Upper lobe of left lung (tissue), 6 donors: ENCODE measurements around the gene TNPO2. TPM values are rescaled to one million over a fixed set of nuclear protein-coding genes. Genes with fewer than 3 reads are reported as not detected.
A peak's percentile ranks its signal among the peaks of the same experiment; 100 is the strongest.

Source experiments
- ATAC-seq, 2 donors: fragments of 200-7000 bp; cut with Tn5 transposase; one replicate each; pipeline ENCODE4 v1.9.1; 2022; ENCODE audit warnings: mild to moderate bottlenecking in 2 of 2, moderate library complexity in 2 of 2; ENCODE audit not compliant: low FRiP score in 2 of 2
- DNase-seq, 2 donors: peaks; one replicate each; pipeline ENCODE4 v3.0.0-alpha.2; 2019 to 2020
- H3K27ac ChIP-seq, 4 donors: fragments of 200-600 bp; sonication (generic); one replicate each; pipeline ENCODE4 v1.5.1; 2016 to 2019
- H3K27me3 ChIP-seq, 4 donors: fragments of 200-600 bp; sonication (generic); one replicate each; pipeline ENCODE4 v1.5.1; 2017 to 2019
- H3K36me3 ChIP-seq, 4 donors: fragments of 200-600 bp; sonication (generic); one replicate each; pipeline ENCODE4 v1.5.1; 2016 to 2019
- H3K4me1 ChIP-seq, 4 donors: fragments of 200-600 bp; sonication (generic); one replicate each; pipeline ENCODE4 v1.5.1; 2018 to 2019
- H3K4me3 ChIP-seq, 4 donors: fragments of 200-600 bp; sonication (generic); one replicate each; pipeline ENCODE4 v1.5.1; 2017 to 2019; ENCODE audit warnings: mild to moderate bottlenecking in 2 of 4, moderate library complexity in 1 of 4
- H3K9me3 ChIP-seq, 4 donors: fragments of 200-600 bp; sonication (generic); one replicate each; pipeline ENCODE4 v1.5.1; 2018 to 2019
- EP300 ChIP-seq, 4 donors: sonication (generic); formaldehyde crosslinking; IDR thresholded peaks; one replicate each; pipeline ENCODE4 v1.5.1; 2017; ENCODE audit warnings: antibody characterized with exemption in 4 of 4, control low read depth in 2 of 4
- POLR2A ChIP-seq, 4 donors: fragments of 450-650 bp; IDR thresholded peaks; one replicate each; pipeline ENCODE4 v1.5.1; 2016 to 2017; ENCODE audit warnings: antibody characterized with exemption in 4 of 4, mild to moderate bottlenecking in 2 of 4
- POLR2AphosphoS5 ChIP-seq, 2 donors: sonication (generic); formaldehyde crosslinking; IDR thresholded peaks; one replicate each; pipeline ENCODE4 v1.5.1; 2017; ENCODE audit warnings: antibody characterized with exemption in 2 of 2
- WGBS, 2 donors: methylation state at CpG; one replicate each; pipeline ENCODE4 v1.1.5; 2017 to 2018; 5-methylcytosine and 5-hydroxymethylcytosine counted together
- total RNA-seq, 6 donors: library from RNA; depleted of rRNA in 4 of 6; stranded (reverse); fragments of >200 nt in 4 of 6; gene quantifications; one replicate each; pipeline versions ENCODE4 v1.1.0 to v1.2.1, GENCODE V29; 2016 to 2021
- TF ChIP-seq, protein P1 (sequence below), 6 experiments: fragments of 450-650 bp in 4 of 6; fragments of 200-600 bp in 2 of 6; sonication (generic) in 2 of 6; IDR thresholded peaks; one replicate each; pipeline ENCODE4 v1.5.1; 2016 to 2019; ENCODE audit warnings: antibody characterized with exemption in 6 of 6
- donor health status: DM: no; HTN: no; CAD: no; lungs with moderate emphysema.
- donor health status: DM: no; HTN: yes; CAD: no; lungs with severe emphysema.

Gene TNPO2
- total RNA-seq, 6 donors from 2014 or later = 43.5 to 124 (median 46.1) TPM

DNA sequence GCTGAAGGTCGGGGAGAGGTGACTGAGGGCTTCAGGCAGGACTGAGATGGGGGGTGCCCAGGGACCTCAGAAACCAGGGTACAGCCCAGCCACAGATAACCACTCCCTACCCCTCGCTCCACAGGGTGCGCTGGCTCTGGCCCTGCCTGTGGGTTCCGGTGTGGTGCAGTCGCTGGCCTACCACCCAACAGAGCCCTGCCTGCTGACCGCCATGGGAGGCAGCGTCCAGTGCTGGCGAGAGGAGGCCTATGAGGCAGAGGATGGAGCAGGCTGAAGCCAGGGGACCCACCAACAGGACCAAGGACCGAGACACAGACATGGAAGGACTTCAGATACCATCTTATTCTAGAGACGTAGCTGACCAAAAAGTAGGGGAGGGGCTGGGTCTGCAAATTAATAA lies 48.3 kb downstream of the TNPO2 start:
- ATAC-seq = no peak
- WGBS, 2 donors = 94 to 98% methylated on average over 10 of the region's 10 CpGs

DNA sequence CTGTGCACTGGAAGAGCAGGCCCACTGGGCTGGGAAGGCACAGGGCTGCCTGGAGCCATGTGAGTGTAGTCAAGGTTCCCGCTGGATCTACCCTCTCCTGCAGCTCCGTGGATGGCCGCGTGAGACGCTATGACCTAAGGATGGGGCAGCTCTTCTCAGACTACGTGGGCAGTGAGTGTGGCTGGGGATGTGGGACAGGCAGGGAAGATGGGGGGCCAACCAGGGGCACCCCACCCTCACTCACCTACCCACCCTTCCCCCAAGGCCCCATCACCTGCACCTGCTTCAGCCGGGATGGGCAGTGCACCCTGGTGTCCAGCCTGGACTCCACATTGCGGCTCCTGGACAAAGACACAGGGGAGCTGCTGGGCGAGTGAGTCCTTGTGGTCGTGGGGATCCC lies 51.0 kb downstream of the TNPO2 start:
- no peaks in the 10 kb centered on the region for H3K27me3 ChIP-seq
- WGBS, 2 donors = 92 to 94% methylated on average over 6 to 10 of the region's 10 CpGs

More for the DNA sequence above, 48.3 kb downstream of the TNPO2 start:
- peaks cover 33 to 82% (median 70%) of the 10 kb centered on the region in 4 donors for H3K36me3 ChIP-seq
- no peaks in the 10 kb centered on the region for H3K9me3 ChIP-seq
- no peak overlapping the region for H3K4me3 ChIP-seq
- DNase-seq = no peak
- no peak for TF ChIP-seq EP300 (IDR thresholded peaks at IDR 0.05)
- no peak for TF ChIP-seq POLR2AphosphoS5 (IDR thresholded peaks at IDR 0.05)
- TF ChIP-seq, protein P1, sequence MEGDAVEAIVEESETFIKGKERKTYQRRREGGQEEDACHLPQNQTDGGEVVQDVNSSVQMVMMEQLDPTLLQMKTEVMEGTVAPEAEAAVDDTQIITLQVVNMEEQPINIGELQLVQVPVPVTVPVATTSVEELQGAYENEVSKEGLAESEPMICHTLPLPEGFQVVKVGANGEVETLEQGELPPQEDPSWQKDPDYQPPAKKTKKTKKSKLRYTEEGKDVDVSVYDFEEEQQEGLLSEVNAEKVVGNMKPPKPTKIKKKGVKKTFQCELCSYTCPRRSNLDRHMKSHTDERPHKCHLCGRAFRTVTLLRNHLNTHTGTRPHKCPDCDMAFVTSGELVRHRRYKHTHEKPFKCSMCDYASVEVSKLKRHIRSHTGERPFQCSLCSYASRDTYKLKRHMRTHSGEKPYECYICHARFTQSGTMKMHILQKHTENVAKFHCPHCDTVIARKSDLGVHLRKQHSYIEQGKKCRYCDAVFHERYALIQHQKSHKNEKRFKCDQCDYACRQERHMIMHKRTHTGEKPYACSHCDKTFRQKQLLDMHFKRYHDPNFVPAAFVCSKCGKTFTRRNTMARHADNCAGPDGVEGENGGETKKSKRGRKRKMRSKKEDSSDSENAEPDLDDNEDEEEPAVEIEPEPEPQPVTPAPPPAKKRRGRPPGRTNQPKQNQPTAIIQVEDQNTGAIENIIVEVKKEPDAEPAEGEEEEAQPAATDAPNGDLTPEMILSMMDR (IDR thresholded peaks at IDR 0.05) = no peak
- TF ChIP-seq POLR2A (IDR thresholded peaks at IDR 0.05) = no peak
- no peaks in the 10 kb centered on the region for H3K27me3 ChIP-seq
- peaks cover 8 to 31% (median 12%) of the 10 kb centered on the region in 4 donors for H3K4me1 ChIP-seq
- no peak overlapping the region for H3K27ac ChIP-seq

DNA sequence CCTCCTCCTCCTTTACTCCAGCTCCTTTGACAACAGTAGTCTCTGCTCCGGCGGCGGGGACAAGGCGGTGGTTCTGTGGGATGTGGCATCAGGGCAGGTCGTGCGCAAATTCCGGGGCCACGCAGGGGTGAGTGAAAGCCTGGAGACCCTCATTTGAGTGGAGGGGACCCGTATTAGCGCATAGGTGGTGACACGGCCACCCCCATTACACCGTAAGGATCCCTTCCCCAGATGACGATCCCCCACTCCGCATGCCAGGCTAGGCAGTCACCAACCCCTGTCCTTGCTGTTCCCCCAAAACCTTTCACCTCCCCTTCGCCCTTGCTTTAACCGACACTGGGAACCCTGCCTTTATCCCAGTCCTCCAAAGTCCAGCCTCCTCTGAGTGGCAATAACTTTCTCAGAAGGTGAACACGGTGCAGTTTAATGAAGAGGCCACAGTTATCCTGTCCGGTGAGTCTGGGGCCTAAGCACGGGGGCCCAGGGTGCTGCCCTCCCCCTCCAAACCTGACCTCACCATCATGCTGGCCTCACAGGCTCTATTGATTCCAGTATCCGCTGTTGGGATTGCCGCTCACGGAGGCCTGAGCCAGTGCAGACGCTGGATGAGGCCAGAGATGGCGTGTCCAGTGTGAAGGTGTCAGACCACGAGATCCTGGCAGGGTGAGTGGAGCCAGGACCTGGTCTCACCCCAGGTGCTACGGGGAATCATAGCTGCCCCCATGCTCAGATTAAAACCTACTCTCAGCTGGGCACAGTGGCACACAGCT lies 53.4 kb downstream of the TNPO2 start:
- H3K27me3 ChIP-seq = no peaks in the 10 kb centered on the region
- 55 to 57% methylated on average over 13 to 20 of the region's 26 CpGs for WGBS, 2 donors
- H3K27ac ChIP-seq = peak overlapping the region; percentile 93 to 97 (median 94)
- peaks cover 38 to 54% (median 39%) of the 10 kb centered on the region in 4 donors for H3K4me1 ChIP-seq
- H3K9me3 ChIP-seq = no peaks in the 10 kb centered on the region
- peak overlapping the region; percentile 54 to 98 (median 94) for H3K4me3 ChIP-seq
- no peak for ATAC-seq
- TF ChIP-seq POLR2AphosphoS5 (IDR thresholded peaks at IDR 0.05) = no peak
- TF ChIP-seq, protein P1 (IDR thresholded peaks at IDR 0.05) = no peak
- no peak for TF ChIP-seq POLR2A (IDR thresholded peaks at IDR 0.05)
- no peak for TF ChIP-seq EP300 (IDR thresholded peaks at IDR 0.05)
- DNase-seq = no peak
- peaks cover 15 to 34% (median 28%) of the 10 kb centered on the region in 4 donors for H3K36me3 ChIP-seq

More for the DNA sequence above, 51.0 kb downstream of the TNPO2 start:
- TF ChIP-seq EP300 (IDR thresholded peaks at IDR 0.05) = no peak
- no peak for TF ChIP-seq POLR2A (IDR thresholded peaks at IDR 0.05)
- TF ChIP-seq, protein P1 (IDR thresholded peaks at IDR 0.05) = no peak
- no peak for TF ChIP-seq POLR2AphosphoS5 (IDR thresholded peaks at IDR 0.05)
- Histone ChIP-seq H3K4me1 (peaks cover 21 to 42% (median 24%) of the 10 kb centered on the region in 4 donors), H3K36me3 (peaks cover 30 to 58% (median 48%) of the 10 kb centered on the region in 4 donors), H3K27ac (no peak overlapping the region), H3K4me3 (no peak overlapping the region), H3K9me3 (no peaks in the 10 kb centered on the region)
- DNase-seq = no peak
- no peak for ATAC-seq

DNA sequence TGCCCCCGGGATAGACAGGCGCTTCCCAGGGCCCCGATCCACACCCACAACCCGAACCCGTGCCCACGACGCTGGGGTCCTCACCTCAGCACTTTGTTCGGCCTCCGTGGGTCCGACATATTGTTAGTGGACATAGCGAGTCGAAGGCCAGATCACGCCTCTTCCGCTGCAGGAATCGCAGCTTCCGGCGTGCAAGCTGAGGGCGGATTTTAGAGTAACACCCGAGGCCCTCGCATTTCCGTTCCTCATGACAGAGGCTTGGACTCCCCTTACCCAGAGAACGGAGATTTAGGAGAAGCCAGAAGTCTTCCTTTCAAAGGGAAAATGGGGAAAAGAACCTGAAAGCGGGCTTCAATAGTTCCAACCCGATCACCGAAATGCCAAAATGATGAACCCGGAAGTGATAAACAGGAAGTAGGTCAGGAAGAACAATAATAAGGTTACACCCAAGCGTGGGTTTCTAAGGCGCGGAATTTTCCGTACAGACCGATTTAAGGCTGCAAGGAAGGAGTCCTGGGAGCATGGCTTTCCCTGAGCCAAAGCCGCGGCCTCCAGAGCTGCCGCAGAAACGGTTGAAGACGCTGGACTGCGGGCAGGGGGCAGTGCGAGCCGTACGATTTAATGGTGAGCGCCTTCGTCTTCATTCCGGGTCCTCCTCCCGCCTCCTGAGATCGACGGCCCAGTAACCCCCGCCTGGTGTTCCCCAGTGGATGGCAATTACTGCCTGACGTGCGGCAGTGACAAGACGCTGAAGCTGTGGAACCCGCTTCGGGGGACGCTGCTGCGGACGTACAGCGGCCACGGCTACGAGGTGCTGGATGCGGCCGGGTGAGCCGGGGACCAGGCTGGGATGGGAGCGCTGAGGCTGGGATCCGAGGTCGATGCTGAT lies 54.2 kb downstream of the TNPO2 start:
- TF ChIP-seq, protein P1 (IDR thresholded peaks at IDR 0.05) = no peak
- TF ChIP-seq EP300 (IDR thresholded peaks at IDR 0.05) (no peak), POLR2AphosphoS5 (IDR thresholded peaks at IDR 0.05) (peak; percentile 65 to 79), POLR2A (IDR thresholded peaks at IDR 0.05) (peak in 2 of 4 donors; percentile 28 to 64)
- WGBS, 2 donors = 0% methylated on average over 27 to 56 of the region's 64 CpGs
- H3K36me3 ChIP-seq = peaks cover 9 to 29% (median 19%) of the 10 kb centered on the region in 4 donors
- peak overlapping the region; percentile 93 to 97 (median 94) for H3K27ac ChIP-seq
- no peaks in the 10 kb centered on the region for H3K9me3 ChIP-seq
- DNase-seq (peak; percentile 85 to 86), ATAC-seq (peak; percentile 78 to 84)
- H3K4me3 ChIP-seq = peak overlapping the region; percentile 54 to 98 (median 94)
- no peaks in the 10 kb centered on the region for H3K27me3 ChIP-seq
- peaks cover 40 to 62% (median 44%) of the 10 kb centered on the region in 4 donors for H3K4me1 ChIP-seq
